Kidney epithelial cell (primary cell): ENCODE measurements around the gene TIA1. TPM values are rescaled to one million over a fixed set of nuclear protein-coding genes. Genes with fewer than 3 reads are reported as not detected.
A peak's percentile ranks its signal among the peaks of the same experiment; 100 is the strongest.

Experiments
- DNase-seq: peaks from one replicate; pipeline ENCODE4 v3.0.0-alpha.2; 2010; ENCODE audit warnings: low read depth
- H3K27me3 ChIP-seq: 2 replicates; pipeline ENCODE4 v1.6.0; 2011; ENCODE audit warnings: low read length; ENCODE audit not compliant: control insufficient read depth, insufficient read depth
- H3K36me3 ChIP-seq: 2 replicates; pipeline ENCODE4 v1.5.1; 2011; ENCODE audit warnings: low read length; ENCODE audit not compliant: control insufficient read depth, insufficient read depth
- H3K4me3 ChIP-seq: 2 replicates; pipeline ENCODE4 v1.5.1; 2011; ENCODE audit warnings: low read depth, mild to moderate bottlenecking, control low read depth, low read length
- total RNA-seq: library from RNA; depleted of rRNA; stranded (reverse); fragments of >200 nt; gene quantifications from 2 replicates; pipeline ENCODE4 v1.2.3, GENCODE V29; 2015
- TF ChIP-seq, protein P1 (sequence below): IDR thresholded peaks from 2 replicates; pipeline ENCODE4 v1.5.1; 2011; ENCODE audit warnings: mild to moderate bottlenecking, moderate library complexity, low read length, control low read depth, inconsistent platforms; ENCODE audit not compliant: insufficient read depth, poor library complexity, severe bottlenecking

Gene TIA1
- total RNA-seq, 1 donor from 2014 or later: 64.6 TPM

DNA sequence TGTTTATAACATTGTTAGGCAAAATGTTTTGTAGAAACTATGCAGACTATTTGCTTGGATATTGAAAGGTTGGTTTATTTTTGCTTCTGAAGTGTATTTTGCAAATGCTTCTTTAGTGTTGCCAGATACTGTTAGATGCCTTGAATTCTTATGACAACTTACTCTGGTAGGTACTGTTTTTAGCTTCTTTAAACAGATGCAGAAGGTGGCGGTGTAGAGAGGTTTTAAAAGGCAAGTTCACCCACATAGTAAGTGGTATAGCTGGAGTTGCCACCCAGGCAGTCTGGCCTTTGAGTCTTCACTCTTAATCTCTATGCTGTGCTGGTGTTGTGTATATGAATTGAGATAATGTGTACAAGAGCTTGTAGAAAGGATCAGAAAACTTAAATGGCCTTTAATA is 13.1 kb upstream of the TIA1 start:
- no peaks in the 10 kb centered on the region for H3K36me3 ChIP-seq
- no peaks in the 10 kb centered on the region for H3K27me3 ChIP-seq
- TF ChIP-seq, protein P1, sequence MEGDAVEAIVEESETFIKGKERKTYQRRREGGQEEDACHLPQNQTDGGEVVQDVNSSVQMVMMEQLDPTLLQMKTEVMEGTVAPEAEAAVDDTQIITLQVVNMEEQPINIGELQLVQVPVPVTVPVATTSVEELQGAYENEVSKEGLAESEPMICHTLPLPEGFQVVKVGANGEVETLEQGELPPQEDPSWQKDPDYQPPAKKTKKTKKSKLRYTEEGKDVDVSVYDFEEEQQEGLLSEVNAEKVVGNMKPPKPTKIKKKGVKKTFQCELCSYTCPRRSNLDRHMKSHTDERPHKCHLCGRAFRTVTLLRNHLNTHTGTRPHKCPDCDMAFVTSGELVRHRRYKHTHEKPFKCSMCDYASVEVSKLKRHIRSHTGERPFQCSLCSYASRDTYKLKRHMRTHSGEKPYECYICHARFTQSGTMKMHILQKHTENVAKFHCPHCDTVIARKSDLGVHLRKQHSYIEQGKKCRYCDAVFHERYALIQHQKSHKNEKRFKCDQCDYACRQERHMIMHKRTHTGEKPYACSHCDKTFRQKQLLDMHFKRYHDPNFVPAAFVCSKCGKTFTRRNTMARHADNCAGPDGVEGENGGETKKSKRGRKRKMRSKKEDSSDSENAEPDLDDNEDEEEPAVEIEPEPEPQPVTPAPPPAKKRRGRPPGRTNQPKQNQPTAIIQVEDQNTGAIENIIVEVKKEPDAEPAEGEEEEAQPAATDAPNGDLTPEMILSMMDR: no peak
- H3K4me3 ChIP-seq: no peak overlapping the region
- no peak for DNase-seq

DNA sequence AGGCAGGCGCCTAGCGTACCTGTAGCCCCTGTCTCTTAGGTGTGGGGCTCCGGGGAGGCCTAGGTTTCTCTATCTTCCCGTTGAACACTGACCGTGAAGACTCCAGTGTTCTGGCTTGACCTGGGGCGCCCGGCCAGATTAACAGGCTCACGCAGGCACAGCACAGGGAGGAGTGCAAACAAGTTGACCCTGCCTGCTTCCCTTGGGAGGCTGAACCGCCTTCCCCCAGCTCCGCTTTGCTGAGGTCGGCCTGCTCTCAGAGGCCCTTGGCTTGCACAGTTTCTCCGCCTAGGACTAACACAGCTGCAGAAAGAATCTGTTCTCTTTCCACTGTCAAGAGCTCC is 10.1 kb upstream of the TIA1 start:
- TF ChIP-seq, protein P1: no peak
- peak overlapping the region; percentile 66 for H3K4me3 ChIP-seq
- no peak for DNase-seq
- H3K36me3 ChIP-seq: no peaks in the 10 kb centered on the region
- H3K27me3 ChIP-seq: no peaks in the 10 kb centered on the region

DNA sequence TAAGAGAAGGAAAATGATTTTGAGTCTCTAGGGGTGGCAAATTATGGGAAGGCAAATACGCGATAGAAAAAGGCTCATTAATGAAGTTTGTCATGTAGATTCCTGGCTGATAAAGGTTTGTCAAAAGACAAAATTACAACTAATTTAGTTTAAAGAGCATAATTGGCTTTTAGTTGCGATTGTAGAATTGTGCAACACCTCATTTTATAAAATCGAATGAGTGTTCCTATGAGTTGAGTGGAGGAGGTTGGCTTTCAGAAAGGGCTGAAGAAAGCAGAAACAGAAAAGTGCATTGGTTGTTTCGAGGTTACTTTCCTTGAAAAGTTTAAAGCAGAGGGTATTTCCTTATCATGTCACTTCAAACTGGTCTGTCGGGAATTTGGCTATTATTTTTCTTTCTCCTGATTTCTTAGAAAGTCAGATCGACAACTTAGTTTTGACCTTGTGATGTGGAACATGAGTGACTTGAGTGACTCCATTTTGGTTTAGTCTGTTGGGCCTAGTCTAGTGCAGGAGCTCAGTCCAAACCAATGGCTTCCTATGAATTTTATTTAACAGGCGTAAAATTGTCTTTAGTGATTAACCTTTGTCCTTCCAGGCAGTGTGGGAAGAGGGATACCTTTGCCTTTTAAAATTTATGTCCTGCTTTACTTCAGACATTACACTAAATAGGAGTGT is 7.3 kb upstream of the TIA1 start:
- DNase-seq: no peak
- TF ChIP-seq, protein P1: no peak
- no peaks in the 10 kb centered on the region for H3K27me3 ChIP-seq
- no peak overlapping the region for H3K4me3 ChIP-seq
- H3K36me3 ChIP-seq: no peaks in the 10 kb centered on the region

DNA sequence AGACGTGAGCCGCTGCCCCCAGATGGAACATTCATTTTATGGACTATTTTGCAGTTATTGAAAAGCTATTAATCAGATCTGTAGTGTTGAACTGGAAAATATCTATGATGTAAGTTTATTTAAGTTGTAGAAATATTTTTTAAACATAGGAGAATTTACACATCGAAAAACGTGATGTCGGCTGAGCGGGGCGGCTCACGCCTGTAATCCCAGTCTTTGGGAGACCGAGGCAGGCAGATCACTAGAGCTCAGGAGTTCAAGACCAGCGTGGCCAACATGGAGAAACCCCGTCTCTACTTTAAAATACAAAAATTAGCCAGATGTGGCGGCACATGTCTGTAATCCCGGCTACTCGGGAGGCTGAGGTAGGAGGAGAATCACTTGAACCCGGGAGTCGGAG is 2.0 kb upstream of the TIA1 start:
- Histone ChIP-seq H3K36me3 (no peaks in the 10 kb centered on the region), H3K27me3 (no peaks in the 10 kb centered on the region), H3K4me3 (no peak overlapping the region)
- TF ChIP-seq, protein P1: no peak
- DNase-seq: no peak

DNA sequence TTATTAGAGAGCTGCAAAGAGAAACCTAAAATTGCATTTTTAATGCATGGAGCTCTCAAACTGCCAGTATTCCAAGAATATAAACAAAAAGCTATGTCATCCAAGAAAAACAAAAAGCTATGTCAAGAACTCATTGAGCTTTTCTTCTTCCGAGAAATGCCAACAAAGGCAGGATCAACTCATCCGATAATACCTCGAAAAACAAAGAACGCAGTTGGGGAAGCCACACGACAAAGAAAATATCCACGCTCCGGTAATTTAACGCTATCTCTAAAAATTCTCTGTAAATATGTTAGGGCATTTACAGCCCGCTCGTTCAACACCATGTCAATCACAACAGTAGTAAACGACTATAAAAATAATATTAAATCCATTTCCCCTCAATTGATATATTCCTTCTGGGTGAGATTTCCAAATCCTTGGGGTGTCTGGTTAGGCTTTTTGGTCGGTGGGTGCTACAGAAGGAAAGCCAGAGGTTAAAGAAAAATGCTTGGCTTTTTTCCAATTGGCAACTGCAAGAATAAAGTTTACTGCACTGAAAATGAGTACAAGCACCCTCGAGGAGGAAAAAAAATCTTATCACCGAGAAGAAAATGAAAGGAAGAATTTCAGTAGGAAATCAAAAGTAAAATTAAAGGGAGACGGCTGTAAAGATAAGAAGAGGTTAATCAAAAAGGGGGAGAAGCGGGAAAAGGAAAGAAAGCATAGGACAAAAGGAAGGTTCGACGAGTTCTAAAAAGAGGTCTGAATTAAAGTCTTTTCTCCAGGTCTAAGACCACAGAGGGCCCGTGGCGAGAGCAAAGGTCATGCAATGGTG is 856 bp downstream of the TIA1 start:
- H3K27me3 ChIP-seq: no peaks in the 10 kb centered on the region
- no peak for DNase-seq
- TF ChIP-seq, protein P1: no peak
- peak overlapping the region; percentile 95 for H3K4me3 ChIP-seq
- H3K36me3 ChIP-seq: no peaks in the 10 kb centered on the region
